Measurements from ENCODE around the gene MXRA8.

MXRA8 gene

GRCh38 chr1:1337793-1338147, 20.6 kb downstream of the MXRA8 start:
- TF ChIP-seq CTCF (IDR thresholded peaks at IDR 0.05; ENCODE audit: low read depth, low read length, missing control alignments) = no peak
- H3K4me3 ChIP-seq (ENCODE audit: low read depth, low read length) = no peak overlapping the region
- DNase-seq (ENCODE audit: low read depth) = no peak

GRCh38 chr1:1336931-1337792, 21.2 kb downstream of the MXRA8 start:
- H3K4me3 ChIP-seq (ENCODE audit: low read depth, low read length) = no peak overlapping the region
- DNase-seq (ENCODE audit: low read depth) = no peak
- no peak for TF ChIP-seq CTCF (IDR thresholded peaks at IDR 0.05; ENCODE audit: low read depth, low read length, missing control alignments)

GRCh38 chr1:1336446-1336845, 21.9 kb downstream of the MXRA8 start:
- no peak overlapping the region for H3K4me3 ChIP-seq (ENCODE audit: low read depth, low read length)
- TF ChIP-seq CTCF (IDR thresholded peaks at IDR 0.05; ENCODE audit: low read depth, low read length, missing control alignments) = no peak
- no peak for DNase-seq (ENCODE audit: low read depth)

- no peak overlapping the region for H3K4me3 ChIP-seq (ENCODE audit: low read depth, low read length)
- DNase-seq (ENCODE audit: low read depth) = no peak
- TF ChIP-seq CTCF (IDR thresholded peaks at IDR 0.05; ENCODE audit: low read depth, low read length, missing control alignments) = no peak
Observed at GRCh38 chr1:1335792-1336248, 22.5 kb downstream of the MXRA8 start.

GRCh38 chr1:1335283-1335682, 23.1 kb downstream of the MXRA8 start:
- H3K4me3 ChIP-seq (ENCODE audit: low read depth, low read length) = no peak overlapping the region
- no peak for TF ChIP-seq CTCF (IDR thresholded peaks at IDR 0.05; ENCODE audit: low read depth, low read length, missing control alignments)

GRCh38 chr1:1334835-1335234, 23.5 kb downstream of the MXRA8 start:
- H3K4me3 ChIP-seq (ENCODE audit: low read depth, low read length) = no peak overlapping the region
- TF ChIP-seq CTCF (IDR thresholded peaks at IDR 0.05; ENCODE audit: low read depth, low read length, missing control alignments) = no peak
- DNase-seq (ENCODE audit: low read depth) = no peak

More at GRCh38 chr1:1335283-1335682, 23.1 kb downstream of the MXRA8 start:
- no peak for DNase-seq (ENCODE audit: low read depth)
